ENCODE measurements around the gene FBXO8.

DNA sequence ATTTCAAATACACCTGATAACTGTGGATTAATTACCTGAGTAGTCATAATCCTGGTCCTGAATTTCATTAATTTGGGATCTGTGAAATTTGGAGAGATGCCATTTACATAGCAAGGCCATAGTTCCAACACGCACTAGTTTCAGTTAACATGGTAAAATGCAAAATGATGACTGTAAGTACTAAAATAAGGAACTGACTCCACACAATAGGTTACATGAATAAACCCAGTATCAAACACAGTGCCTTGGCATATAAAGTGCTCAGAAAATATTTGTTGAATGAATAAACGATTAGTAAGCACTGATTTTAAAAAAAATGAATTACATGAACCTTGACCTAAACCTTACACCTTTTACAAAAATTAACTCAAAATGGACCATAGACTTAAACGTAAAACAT lies 9.0 kb downstream of the FBXO8 start:
- TF ChIP-seq, protein P1, sequence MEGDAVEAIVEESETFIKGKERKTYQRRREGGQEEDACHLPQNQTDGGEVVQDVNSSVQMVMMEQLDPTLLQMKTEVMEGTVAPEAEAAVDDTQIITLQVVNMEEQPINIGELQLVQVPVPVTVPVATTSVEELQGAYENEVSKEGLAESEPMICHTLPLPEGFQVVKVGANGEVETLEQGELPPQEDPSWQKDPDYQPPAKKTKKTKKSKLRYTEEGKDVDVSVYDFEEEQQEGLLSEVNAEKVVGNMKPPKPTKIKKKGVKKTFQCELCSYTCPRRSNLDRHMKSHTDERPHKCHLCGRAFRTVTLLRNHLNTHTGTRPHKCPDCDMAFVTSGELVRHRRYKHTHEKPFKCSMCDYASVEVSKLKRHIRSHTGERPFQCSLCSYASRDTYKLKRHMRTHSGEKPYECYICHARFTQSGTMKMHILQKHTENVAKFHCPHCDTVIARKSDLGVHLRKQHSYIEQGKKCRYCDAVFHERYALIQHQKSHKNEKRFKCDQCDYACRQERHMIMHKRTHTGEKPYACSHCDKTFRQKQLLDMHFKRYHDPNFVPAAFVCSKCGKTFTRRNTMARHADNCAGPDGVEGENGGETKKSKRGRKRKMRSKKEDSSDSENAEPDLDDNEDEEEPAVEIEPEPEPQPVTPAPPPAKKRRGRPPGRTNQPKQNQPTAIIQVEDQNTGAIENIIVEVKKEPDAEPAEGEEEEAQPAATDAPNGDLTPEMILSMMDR (IDR thresholded peaks at IDR 0.05) = no peak
- no peak for TF ChIP-seq POLR2A (IDR thresholded peaks at IDR 0.05)

Data from breast epithelium (tissue), 3 donors.